CD4-positive, CD25-positive, alpha-beta regulatory T cell (primary cell): ENCODE results near the gene FGF18. TPM values are rescaled to one million over a fixed set of nuclear protein-coding genes. Genes with fewer than 3 reads are reported as not detected.

Experiments
- ATAC-seq, 2 donors: fragments of 150-1000 bp; cut with Tn5 transposase; one replicate each; pipeline ENCODE4 v1.10.0; 2021; ENCODE audit warnings: low read depth in 2 of 2, moderate number of reproducible peaks in 2 of 2, moderate library complexity in 1 of 2
- DNase-seq, 3 donors: peaks; one replicate each; pipeline versions ENCODE4 v3.0.0 to v3.0.0-alpha.2; 2012 to 2022; ENCODE audit warnings: mixed read lengths in 1 of 3
- H3K27ac ChIP-seq: one replicate; pipeline ENCODE4 v1.7.0; 2013; ENCODE audit warnings: mild to moderate bottlenecking, low read length; ENCODE audit not compliant: insufficient read depth, poor library complexity, severe bottlenecking
- H3K27me3 ChIP-seq: one replicate; pipeline ENCODE4 v1.7.0; 2013; ENCODE audit warnings: low read length; ENCODE audit not compliant: control insufficient read depth, insufficient read depth
- H3K36me3 ChIP-seq: one replicate; pipeline ENCODE4 v1.7.0; 2013; ENCODE audit warnings: mild to moderate bottlenecking, low read length, moderate library complexity; ENCODE audit not compliant: control insufficient read depth, insufficient read depth
- H3K4me1 ChIP-seq: 2 replicates; pipeline ENCODE4 v1.7.0; 2013; ENCODE audit warnings: mild to moderate bottlenecking, low read length; ENCODE audit not compliant: insufficient read depth, control insufficient read depth, poor library complexity, severe bottlenecking
- H3K4me3 ChIP-seq: one replicate; pipeline ENCODE4 v1.7.0; 2013; ENCODE audit warnings: low read depth, mild to moderate bottlenecking, low read length, moderate library complexity
- H3K9me3 ChIP-seq, 2 experiments: 1 replicate in 1 of 2; 2 replicates in 1 of 2; pipeline ENCODE4 v1.7.0; 2013; ENCODE audit warnings: low read length in 2 of 2, mild to moderate bottlenecking in 1 of 2, moderate library complexity in 1 of 2; ENCODE audit not compliant: control insufficient read depth in 2 of 2
- H3K27ac Mint-ChIP-seq, 3 donors: one replicate each; pipeline ENCODE4 v1.8.0; 2020 to 2022; ENCODE audit warnings: mild to moderate bottlenecking in 3 of 3, mixed read lengths in 3 of 3, moderate library complexity in 2 of 3
- H3K27me3 Mint-ChIP-seq: one replicate; pipeline ENCODE4 v1.8.0; 2022; ENCODE audit warnings: mild to moderate bottlenecking, mixed read lengths
- H3K36me3 Mint-ChIP-seq: one replicate; pipeline ENCODE4 v1.8.0; 2020; ENCODE audit warnings: mixed read lengths
- H3K4me1 Mint-ChIP-seq, 4 donors: one replicate each; pipeline ENCODE4 v1.8.0; 2020 to 2022; ENCODE audit warnings: mixed read lengths in 4 of 4, mild to moderate bottlenecking in 1 of 4
- H3K4me3 Mint-ChIP-seq, 4 donors: one replicate each; pipeline ENCODE4 v1.8.0; 2020 to 2022; ENCODE audit warnings: mild to moderate bottlenecking in 4 of 4, mixed read lengths in 4 of 4, moderate library complexity in 3 of 4
- H3K9me3 Mint-ChIP-seq, 7 donors: one replicate each; pipeline ENCODE4 v1.8.0; 2020 to 2022; ENCODE audit warnings: mixed read lengths in 7 of 7, mild to moderate bottlenecking in 3 of 7, moderate library complexity in 2 of 7
- polyA plus RNA-seq, 4 donors: library from polyadenylated mRNA; unstranded; fragments of 300-500 nt; fragmentation: Illumina TruSeq; gene quantifications; one replicate each; pipeline ENCODE4 v1.2.3, GENCODE V29; 2021
- total RNA-seq: library from RNA; stranded (reverse); gene quantifications from one replicate; pipeline ENCODE4 v1.2.3, GENCODE V29; 2022

The FGF18 gene
- total and polyA plus RNA-seq, 5 donors from 2014 or later = 0.18 to 0.57 TPM; not detected in 3

GRCh38 chr5:171432583-171433351, 13.3 kb downstream of the FGF18 start:
- no peaks in the 10 kb centered on the region for H3K27me3 ChIP-seq
- Mint-ChIP-seq H3K9me3 (no peaks in the 10 kb centered on the region), H3K27ac (no peak overlapping the region), H3K4me1 (no peaks in the 10 kb centered on the region), H3K27me3 (peaks cover 10% of the 10 kb centered on the region), H3K36me3 (no peaks in the 10 kb centered on the region), H3K4me3 (no peak overlapping the region)
- no peak overlapping the region for H3K27ac ChIP-seq
- H3K4me3 ChIP-seq = no peak overlapping the region
- ATAC-seq (no peak), DNase-seq (no peak)
- H3K36me3 ChIP-seq = no peaks in the 10 kb centered on the region
- H3K4me1 ChIP-seq = no peaks in the 10 kb centered on the region
- no peaks in the 10 kb centered on the region for H3K9me3 ChIP-seq

GRCh38 chr5:171433352-171433698, 13.9 kb downstream of the FGF18 start:
- Mint-ChIP-seq H3K4me1 (no peaks in the 10 kb centered on the region), H3K9me3 (no peaks in the 10 kb centered on the region), H3K36me3 (no peaks in the 10 kb centered on the region), H3K4me3 (no peak overlapping the region), H3K27me3 (peaks cover 7% of the 10 kb centered on the region), H3K27ac (no peak overlapping the region)
- H3K9me3 ChIP-seq = no peaks in the 10 kb centered on the region
- no peaks in the 10 kb centered on the region for H3K4me1 ChIP-seq
- H3K27me3 ChIP-seq = no peaks in the 10 kb centered on the region
- DNase-seq (no peak), ATAC-seq (no peak)
- no peaks in the 10 kb centered on the region for H3K36me3 ChIP-seq
- H3K4me3 ChIP-seq = no peak overlapping the region
- no peak overlapping the region for H3K27ac ChIP-seq

DNA sequence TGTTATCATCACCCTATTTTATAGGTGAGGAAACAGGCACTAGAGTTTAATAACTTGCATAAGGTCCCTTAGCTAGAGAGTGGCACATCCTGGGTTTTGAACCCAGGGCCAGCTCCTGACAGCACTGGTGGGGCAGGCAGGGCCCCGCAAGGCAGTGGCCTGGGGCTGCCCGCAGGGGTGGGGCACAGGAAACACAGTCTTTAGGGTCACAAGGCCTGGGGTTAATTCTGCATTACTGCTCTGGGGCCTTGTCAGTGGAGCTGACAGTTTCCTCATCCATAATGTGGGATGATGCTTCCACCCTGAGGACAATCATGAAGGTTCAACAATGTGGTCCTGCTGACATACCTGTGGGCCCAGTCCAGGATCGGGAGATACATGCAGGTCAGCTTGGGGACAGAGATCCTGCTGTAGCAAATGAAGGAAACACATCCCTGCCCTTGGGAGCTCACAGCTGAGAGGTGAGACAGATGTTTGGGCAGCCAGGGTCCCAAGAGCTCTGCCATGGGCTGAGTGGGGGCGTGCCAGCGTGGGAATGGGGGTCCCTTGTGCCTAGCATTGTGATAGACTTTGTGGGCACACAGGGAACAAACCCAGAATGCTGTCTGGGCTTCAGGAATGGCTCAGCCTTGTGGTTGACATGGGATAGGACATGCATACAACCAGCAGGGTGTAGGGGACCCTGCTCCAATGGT, 14.7 kb downstream of the FGF18 start:
- Mint-ChIP-seq H3K4me3 (no peak overlapping the region), H3K36me3 (no peaks in the 10 kb centered on the region)
- H3K9me3 ChIP-seq = no peaks in the 10 kb centered on the region

GRCh38 chr5:171434874-171435273, 15.4 kb downstream of the FGF18 start:
- H3K4me1 Mint-ChIP-seq = no peaks in the 10 kb centered on the region
- no peaks in the 10 kb centered on the region for H3K27me3 ChIP-seq
- H3K27me3 Mint-ChIP-seq = no peaks in the 10 kb centered on the region
- no peaks in the 10 kb centered on the region for H3K36me3 ChIP-seq
- H3K4me3 Mint-ChIP-seq = no peak overlapping the region
- H3K27ac Mint-ChIP-seq = no peak overlapping the region
- H3K4me1 ChIP-seq = no peaks in the 10 kb centered on the region
- no peak overlapping the region for H3K27ac ChIP-seq
- H3K9me3 Mint-ChIP-seq = no peaks in the 10 kb centered on the region
- no peak overlapping the region for H3K4me3 ChIP-seq
- no peak for ATAC-seq
- no peak for DNase-seq
- H3K36me3 Mint-ChIP-seq = no peaks in the 10 kb centered on the region
- H3K9me3 ChIP-seq = no peaks in the 10 kb centered on the region

More for the DNA sequence above, 14.7 kb downstream of the FGF18 start:
- Mint-ChIP-seq H3K27ac (no peak overlapping the region), H3K9me3 (no peaks in the 10 kb centered on the region), H3K27me3 (peaks cover 6% of the 10 kb centered on the region), H3K4me1 (no peaks in the 10 kb centered on the region)
- H3K4me3 ChIP-seq = no peak overlapping the region
- no peak for DNase-seq
- no peaks in the 10 kb centered on the region for H3K36me3 ChIP-seq
- H3K27ac ChIP-seq = no peak overlapping the region
- no peaks in the 10 kb centered on the region for H3K4me1 ChIP-seq
- ATAC-seq = no peak
- H3K27me3 ChIP-seq = no peaks in the 10 kb centered on the region

DNA sequence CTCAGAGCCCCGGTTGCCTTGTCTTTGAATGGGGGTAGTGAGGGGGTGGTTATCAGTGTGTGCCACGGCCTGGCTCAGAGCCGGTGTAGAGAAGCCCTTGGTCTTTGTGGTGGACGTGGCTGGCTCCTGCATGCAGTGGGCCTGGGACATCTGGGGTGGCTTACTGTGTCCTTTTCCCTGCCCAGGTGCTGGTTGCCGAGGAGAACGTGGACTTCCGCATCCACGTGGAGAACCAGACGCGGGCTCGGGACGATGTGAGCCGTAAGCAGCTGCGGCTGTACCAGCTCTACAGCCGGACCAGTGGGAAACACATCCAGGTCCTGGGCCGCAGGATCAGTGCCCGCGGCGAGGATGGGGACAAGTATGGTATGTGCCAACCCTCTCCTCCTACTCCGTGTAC, 16.5 kb downstream of the FGF18 start:
- H3K4me3 ChIP-seq = no peak overlapping the region
- H3K9me3 Mint-ChIP-seq = no peaks in the 10 kb centered on the region
- H3K4me1 Mint-ChIP-seq = no peaks in the 10 kb centered on the region
- DNase-seq = no peak
- no peaks in the 10 kb centered on the region for H3K36me3 ChIP-seq
- no peak overlapping the region for H3K27ac Mint-ChIP-seq
- H3K27me3 Mint-ChIP-seq = no peaks in the 10 kb centered on the region
- no peaks in the 10 kb centered on the region for H3K4me1 ChIP-seq
- ATAC-seq = no peak
- no peak overlapping the region for H3K4me3 Mint-ChIP-seq
- no peaks in the 10 kb centered on the region for H3K9me3 ChIP-seq
- no peak overlapping the region for H3K27ac ChIP-seq
- no peaks in the 10 kb centered on the region for H3K36me3 Mint-ChIP-seq
- no peaks in the 10 kb centered on the region for H3K27me3 ChIP-seq

DNA sequence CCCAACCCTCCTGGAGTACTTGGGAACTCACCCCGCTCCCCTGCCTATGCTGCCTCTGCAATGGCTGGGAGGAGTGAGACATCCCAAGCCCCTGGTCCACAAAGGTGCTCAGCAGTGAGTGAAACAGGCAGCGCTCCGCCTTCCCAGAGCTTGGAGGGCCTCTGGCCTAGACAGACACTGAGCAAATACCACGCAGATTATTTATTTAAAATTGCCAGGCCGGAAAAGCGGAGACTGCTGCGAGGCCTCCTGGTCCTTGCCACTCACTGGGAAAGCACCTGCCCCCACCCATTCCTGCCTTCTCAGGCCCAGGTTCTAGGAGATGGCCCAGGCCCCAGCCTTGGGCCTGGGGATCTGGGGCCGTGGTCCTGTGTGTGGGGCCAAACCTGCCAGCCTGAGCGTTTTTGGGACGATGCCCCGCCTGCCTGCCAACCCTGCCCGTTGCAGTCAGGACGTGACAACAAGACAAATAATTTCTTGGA, 17.4 kb downstream of the FGF18 start:
- H3K4me3 Mint-ChIP-seq = no peak overlapping the region

DNA sequence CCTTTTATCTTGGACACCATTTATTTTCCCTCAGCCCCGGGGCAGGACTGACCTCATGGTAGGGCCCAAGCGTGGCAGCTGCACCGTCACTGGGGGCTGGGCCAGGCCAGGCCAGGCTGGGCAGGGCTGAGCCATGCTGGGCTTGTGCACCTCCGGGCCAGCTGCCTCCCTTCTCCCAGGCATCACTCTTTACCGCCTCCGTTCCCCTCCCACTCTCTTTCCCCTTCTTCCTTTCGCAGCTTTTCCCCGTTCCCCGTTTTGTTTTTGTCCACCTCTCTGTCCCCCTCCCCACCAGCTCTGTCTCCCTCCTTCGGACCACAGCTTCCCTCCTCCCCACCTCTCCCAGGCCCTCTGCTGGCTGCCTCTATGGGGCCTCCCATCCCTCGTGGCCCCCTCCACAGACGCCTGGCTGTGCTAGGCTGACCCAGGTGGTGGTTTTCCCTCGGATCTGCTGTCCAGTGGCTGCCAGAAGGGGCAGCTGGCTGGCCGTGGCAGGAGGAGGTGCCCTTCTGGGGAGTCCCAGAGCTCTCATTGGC, 17.9 kb downstream of the FGF18 start:
- ATAC-seq = no peak
- Mint-ChIP-seq H3K4me1 (no peaks in the 10 kb centered on the region), H3K36me3 (no peaks in the 10 kb centered on the region), H3K27me3 (no peaks in the 10 kb centered on the region), H3K4me3 (no peak overlapping the region), H3K27ac (no peak overlapping the region), H3K9me3 (no peaks in the 10 kb centered on the region)
- H3K36me3 ChIP-seq = no peaks in the 10 kb centered on the region
- H3K27ac ChIP-seq = no peak overlapping the region
- no peaks in the 10 kb centered on the region for H3K4me1 ChIP-seq
- H3K9me3 ChIP-seq = no peaks in the 10 kb centered on the region
- H3K27me3 ChIP-seq = no peaks in the 10 kb centered on the region
- H3K4me3 ChIP-seq = no peak overlapping the region
- DNase-seq = no peak

More for the DNA sequence above, 17.4 kb downstream of the FGF18 start:
- no peaks in the 10 kb centered on the region for H3K4me1 Mint-ChIP-seq
- H3K36me3 ChIP-seq = no peaks in the 10 kb centered on the region
- H3K9me3 ChIP-seq = no peaks in the 10 kb centered on the region
- H3K27ac Mint-ChIP-seq = no peak overlapping the region
- ATAC-seq (no peak), DNase-seq (no peak)
- H3K4me1 ChIP-seq = no peaks in the 10 kb centered on the region
- H3K9me3 Mint-ChIP-seq = no peaks in the 10 kb centered on the region
- no peaks in the 10 kb centered on the region for H3K27me3 ChIP-seq
- H3K4me3 ChIP-seq = no peak overlapping the region
- H3K27ac ChIP-seq = no peak overlapping the region
- no peaks in the 10 kb centered on the region for H3K27me3 Mint-ChIP-seq
- no peaks in the 10 kb centered on the region for H3K36me3 Mint-ChIP-seq
